A673 (cell line): ENCODE measurements around the gene MSRB3. TPM values are rescaled to one million over a fixed set of nuclear protein-coding genes. Genes with fewer than 3 reads are reported as not detected.

Source experiments
- BruUV-seq: library from RNA; stranded (reverse); fragments of 400-500 nt; replicated peaks from 2 replicates; lab custom pipeline; 2021; lab: Mats Ljungman, UMichigan
- CTCF ChIA-PET: fragments of 300-600 bp; sonication (Branson Sonifier 250); formaldehyde crosslinking; loops from one replicate; lab custom pipeline; 2022; ENCODE audit warnings: antibody characterized with exemption; lab: Charles Lee
- POLR2A ChIA-PET: fragments of 300-600 bp; sonication (Branson Sonifier 250); formaldehyde crosslinking; loops from one replicate; lab custom pipeline; 2022; ENCODE audit warnings: antibody characterized with exemption; ENCODE audit not compliant: low non-redundant PET; lab: Charles Lee
- DNase-seq: peaks from one replicate; pipeline ENCODE4 v3.0.0-alpha.2; 2015; ENCODE audit warnings: low spot score
- H3K27ac ChIP-seq: fragments of 200-600 bp; sonication (generic); 2 replicates; pipeline ENCODE4 v1.5.1; 2016; ENCODE audit warnings: mixed run types, low read depth, mild to moderate bottlenecking, mixed read lengths, antibody characterized with exemption, low read length; ENCODE audit not compliant: poor library complexity, severe bottlenecking
- H3K27me3 ChIP-seq: fragments of 200-600 bp; sonication (generic); replicated peaks from 2 replicates; pipeline ENCODE4 v1.6.1; 2017; ENCODE audit warnings: mixed run types, low read depth, mild to moderate bottlenecking, mixed read lengths, antibody characterized with exemption, low read length; ENCODE audit not compliant: insufficient read depth, poor library complexity
- H3K36me3 ChIP-seq: fragments of 200-600 bp; sonication (generic); 2 replicates; pipeline ENCODE4 v1.6.1; 2016; ENCODE audit warnings: mixed run types, mild to moderate bottlenecking, mixed read lengths, antibody characterized with exemption, low read length; ENCODE audit not compliant: insufficient read depth, poor library complexity, severe bottlenecking
- H3K4me1 ChIP-seq: fragments of 200-600 bp; sonication (generic); 2 replicates; pipeline ENCODE4 v1.6.1; 2017; ENCODE audit warnings: mixed run types, mild to moderate bottlenecking, mixed read lengths, antibody characterized with exemption, low read length; ENCODE audit not compliant: insufficient read depth, poor library complexity, severe bottlenecking
- H3K4me3 ChIP-seq: fragments of 200-600 bp; sonication (generic); 2 replicates; pipeline ENCODE4 v1.5.1; 2016; ENCODE audit warnings: low read depth, mixed run types, mild to moderate bottlenecking, mixed read lengths, low read length; ENCODE audit not compliant: poor library complexity, severe bottlenecking
- H3K9me3 ChIP-seq: fragments of 200-600 bp; sonication (generic); 2 replicates; pipeline ENCODE4 v1.6.1; 2016; ENCODE audit warnings: mixed run types, low read depth, mild to moderate bottlenecking, mixed read lengths, antibody characterized with exemption, low read length; ENCODE audit not compliant: poor library complexity, severe bottlenecking
- EZH2 ChIP-seq: fragments of 200-600 bp; sonication (generic); IDR thresholded peaks from 2 replicates; pipeline ENCODE4 v1.6.1; 2017; ENCODE audit warnings: borderline replicate concordance, low read depth, mild to moderate bottlenecking, mixed read lengths, antibody characterized with exemption, low read length; ENCODE audit not compliant: poor library complexity, severe bottlenecking
- intact Hi-C: fragments of 100-400 bp; cut with micrococcal nuclease; formaldehyde crosslinking; loops from one replicate; pipeline ENCODE4 v1.10.0; 2022; ENCODE audit not compliant: unreplicated experiment
- total RNA-seq: library from RNA; stranded (reverse); gene quantifications from 2 replicates; pipeline ENCODE4 v1.2.3, GENCODE V29; 2021
- TF ChIP-seq, protein P1 (sequence below): fragments of 300-800, 200-600 bp; sonication (generic); conservative IDR thresholded peaks from 2 replicates; pipeline ENCODE4 v1.5.1; 2017; ENCODE audit warnings: low read depth, mild to moderate bottlenecking, antibody characterized with exemption, low read length, moderate library complexity, mixed read lengths

Gene MSRB3
- total RNA-seq, 1 experiment from 2014 or later: 2.1 TPM

DNA sequence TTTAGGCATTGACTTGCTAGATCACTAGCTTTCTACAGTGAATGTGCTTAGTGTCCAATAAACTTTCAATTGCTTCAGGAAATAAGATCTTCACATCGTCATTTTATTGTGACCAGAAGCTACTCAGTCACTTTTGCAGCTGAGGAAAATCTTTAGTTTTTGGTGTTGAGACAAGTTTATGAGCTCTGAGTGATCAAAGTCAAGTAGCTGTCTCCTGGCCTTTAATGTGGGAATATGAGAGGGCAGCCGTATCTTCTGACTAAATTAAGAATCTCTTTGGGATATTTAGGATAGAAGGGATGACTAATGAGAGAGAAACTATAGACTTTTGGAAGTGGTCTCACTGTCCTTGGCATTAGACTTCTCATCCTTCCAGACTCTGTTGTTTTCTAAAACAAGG is 21.6 kb downstream of the MSRB3 start:
- H3K27me3 ChIP-seq: no peaks in the 10 kb centered on the region
- no TSS peak for BruUV-seq
- no peak for DNase-seq
- H3K36me3 ChIP-seq: no peaks in the 10 kb centered on the region
- no peaks in the 10 kb centered on the region for H3K9me3 ChIP-seq
- TF ChIP-seq EZH2: no peak
- ChIA-PET CTCF (interaction anchor here (0.6 kb wide), 1 partner anchor 1397 kb away, joined by 3 read pairs; no protein-coding TSS in a partner anchor), POLR2A (no interaction called here)
- H3K27ac ChIP-seq: no peak overlapping the region
- no peaks in the 10 kb centered on the region for H3K4me1 ChIP-seq
- H3K4me3 ChIP-seq: no peak overlapping the region
- intact Hi-C loops: loop anchor here (10.0 kb wide), 1 partner anchor 665 kb away; no protein-coding TSS in a partner anchor

DNA sequence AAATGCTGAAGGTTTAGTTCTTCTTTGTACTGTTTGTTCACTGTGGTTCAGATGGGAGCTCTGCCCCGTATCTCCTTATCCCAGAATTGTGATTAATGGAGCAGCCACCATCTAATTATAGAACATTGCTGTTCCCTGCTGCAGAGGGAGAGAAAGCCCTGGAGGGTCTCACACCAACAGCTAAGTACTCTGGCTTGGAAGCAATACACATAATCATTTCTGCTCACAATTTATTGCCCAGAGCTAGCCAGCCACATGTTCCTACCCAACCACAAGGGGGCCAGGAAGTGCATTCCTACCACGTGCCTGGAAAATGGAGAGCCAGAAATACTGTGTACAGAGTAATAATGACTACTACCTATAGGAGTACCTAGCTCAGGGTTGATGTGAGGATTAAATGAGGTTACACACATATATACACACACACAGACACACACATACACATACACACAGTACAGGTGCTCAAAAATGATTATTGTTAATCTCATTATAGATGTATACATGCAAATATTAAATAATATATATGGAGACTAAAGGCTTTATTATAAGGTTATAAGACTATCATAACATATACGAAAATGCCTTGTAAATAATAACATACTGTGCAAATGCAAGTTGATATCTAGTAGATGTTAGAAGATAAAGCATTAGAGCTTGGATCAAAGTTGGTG is 22.3 kb downstream of the MSRB3 start:
- peaks cover under 1% of the 10 kb centered on the region for H3K4me1 ChIP-seq
- ChIA-PET POLR2A (no interaction called here), CTCF (no interaction called here)
- H3K36me3 ChIP-seq: no peaks in the 10 kb centered on the region
- intact Hi-C loops: loop anchor here (10.0 kb wide), 1 partner anchor 664 kb away; no protein-coding TSS in a partner anchor
- H3K27ac ChIP-seq: no peak overlapping the region
- TF ChIP-seq EZH2: no peak
- TF ChIP-seq, protein P1, sequence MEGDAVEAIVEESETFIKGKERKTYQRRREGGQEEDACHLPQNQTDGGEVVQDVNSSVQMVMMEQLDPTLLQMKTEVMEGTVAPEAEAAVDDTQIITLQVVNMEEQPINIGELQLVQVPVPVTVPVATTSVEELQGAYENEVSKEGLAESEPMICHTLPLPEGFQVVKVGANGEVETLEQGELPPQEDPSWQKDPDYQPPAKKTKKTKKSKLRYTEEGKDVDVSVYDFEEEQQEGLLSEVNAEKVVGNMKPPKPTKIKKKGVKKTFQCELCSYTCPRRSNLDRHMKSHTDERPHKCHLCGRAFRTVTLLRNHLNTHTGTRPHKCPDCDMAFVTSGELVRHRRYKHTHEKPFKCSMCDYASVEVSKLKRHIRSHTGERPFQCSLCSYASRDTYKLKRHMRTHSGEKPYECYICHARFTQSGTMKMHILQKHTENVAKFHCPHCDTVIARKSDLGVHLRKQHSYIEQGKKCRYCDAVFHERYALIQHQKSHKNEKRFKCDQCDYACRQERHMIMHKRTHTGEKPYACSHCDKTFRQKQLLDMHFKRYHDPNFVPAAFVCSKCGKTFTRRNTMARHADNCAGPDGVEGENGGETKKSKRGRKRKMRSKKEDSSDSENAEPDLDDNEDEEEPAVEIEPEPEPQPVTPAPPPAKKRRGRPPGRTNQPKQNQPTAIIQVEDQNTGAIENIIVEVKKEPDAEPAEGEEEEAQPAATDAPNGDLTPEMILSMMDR: peak; percentile 51
- H3K9me3 ChIP-seq: no peaks in the 10 kb centered on the region
- H3K4me3 ChIP-seq: no peak overlapping the region
- peak; percentile 64 for DNase-seq
- no TSS peak for BruUV-seq
- H3K27me3 ChIP-seq: no peaks in the 10 kb centered on the region

DNA sequence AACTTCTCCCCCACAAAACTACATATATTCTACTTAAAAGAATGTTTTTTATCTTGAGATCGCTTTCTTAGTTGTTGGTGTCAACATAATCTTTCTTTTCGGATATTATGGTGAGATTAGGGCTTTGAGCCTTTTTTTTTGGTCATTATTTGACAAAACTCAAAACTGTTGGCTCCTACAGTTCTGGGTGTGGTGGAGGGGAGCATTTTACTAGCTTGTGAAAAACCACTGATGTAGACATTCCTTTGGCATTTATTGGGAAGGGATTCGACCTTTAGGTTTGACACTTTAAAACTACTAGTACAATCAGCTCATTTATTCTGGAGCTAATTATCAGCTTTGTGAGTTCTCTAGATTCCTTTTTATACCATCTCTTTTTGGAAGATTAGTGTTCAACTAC is 24.4 kb downstream of the MSRB3 start:
- Histone ChIP-seq H3K27ac (no peak overlapping the region), H3K4me1 (peaks cover 21% of the 10 kb centered on the region), H3K36me3 (no peaks in the 10 kb centered on the region), H3K27me3 (no peaks in the 10 kb centered on the region), H3K9me3 (no peaks in the 10 kb centered on the region), H3K4me3 (no peak overlapping the region)
- no peak for DNase-seq
- TF ChIP-seq, protein P1: no peak
- POLR2A ChIA-PET: no interaction called here
- intact Hi-C loops: loop anchor here (10.0 kb wide), 1 partner anchor 662 kb away; no protein-coding TSS in a partner anchor
- no TSS peak for BruUV-seq
- CTCF ChIA-PET: no interaction called here
